NCI-H2196 treated with DMSO at 0.1 percent for 48 hours (cell line): ENCODE measurements around the gene GLG1.
"Not testable (repeated sequence)": the region's sequence is repeated elsewhere in the genome, so short reads cannot be mapped to it uniquely, and the experiment has no call there.

Experiments used
- DNase-seq: peaks from one replicate; lab custom pipeline; 2025; ENCODE audit not compliant: unreplicated experiment; lab: John Stamatoyannopoulos, UW

The GLG1 gene

GRCh38 chr16:74412775-74413390, 194.0 kb downstream of the GLG1 start:
- not testable (repeated sequence) for DNase-seq

- not testable (repeated sequence) for DNase-seq
Measured at GRCh38 chr16:74412138-74412774, 194.7 kb downstream of the GLG1 start.

DNA sequence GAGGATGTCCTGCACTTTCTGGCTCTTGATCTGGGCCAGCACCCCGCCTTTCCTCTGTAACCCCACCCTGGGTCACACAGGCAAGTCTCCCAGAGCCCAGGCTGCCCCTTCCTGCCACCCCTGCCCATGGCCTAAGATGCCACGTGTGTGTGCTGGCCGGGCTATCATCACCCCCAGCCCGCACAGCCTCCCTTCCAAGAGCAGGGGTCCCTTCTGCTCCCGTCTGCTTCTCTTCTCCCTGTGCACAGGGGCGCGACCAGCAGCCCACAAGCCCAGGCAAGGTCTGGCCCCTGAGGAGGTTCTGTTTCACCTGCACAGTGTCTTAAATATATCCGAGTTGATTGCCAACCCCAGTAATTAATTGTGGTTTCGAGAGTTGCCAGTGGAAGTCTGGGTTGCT, 195.9 kb downstream of the GLG1 start:
- DNase-seq: not testable (repeated sequence)

- not testable (repeated sequence) for DNase-seq
Measured at GRCh38 chr16:74410057-74410957, 196.6 kb downstream of the GLG1 start.

GRCh38 chr16:74409185-74409981, 197.5 kb downstream of the GLG1 start:
- not testable (repeated sequence) for DNase-seq

DNA sequence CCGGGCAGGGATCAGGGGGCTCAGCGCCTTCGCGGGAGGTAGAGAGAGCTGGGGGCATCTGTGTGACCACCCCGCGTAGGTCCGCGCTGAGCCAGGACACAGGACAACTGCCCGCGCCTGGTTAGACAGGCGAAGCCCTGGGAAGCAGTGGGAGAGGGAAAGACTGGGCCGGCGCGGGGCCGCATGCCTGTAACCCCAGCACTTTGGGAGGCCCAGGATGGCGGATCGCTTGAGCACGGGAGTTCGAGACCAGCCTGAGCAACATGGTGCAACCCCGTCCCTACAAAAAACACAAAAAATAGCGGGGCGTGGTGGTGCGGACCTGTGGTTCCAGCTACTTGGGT, 199.6 kb downstream of the GLG1 start:
- DNase-seq: not testable (repeated sequence)

GRCh38 chr16:74406600-74407361, 200.1 kb downstream of the GLG1 start:
- not testable (repeated sequence) for DNase-seq

DNA sequence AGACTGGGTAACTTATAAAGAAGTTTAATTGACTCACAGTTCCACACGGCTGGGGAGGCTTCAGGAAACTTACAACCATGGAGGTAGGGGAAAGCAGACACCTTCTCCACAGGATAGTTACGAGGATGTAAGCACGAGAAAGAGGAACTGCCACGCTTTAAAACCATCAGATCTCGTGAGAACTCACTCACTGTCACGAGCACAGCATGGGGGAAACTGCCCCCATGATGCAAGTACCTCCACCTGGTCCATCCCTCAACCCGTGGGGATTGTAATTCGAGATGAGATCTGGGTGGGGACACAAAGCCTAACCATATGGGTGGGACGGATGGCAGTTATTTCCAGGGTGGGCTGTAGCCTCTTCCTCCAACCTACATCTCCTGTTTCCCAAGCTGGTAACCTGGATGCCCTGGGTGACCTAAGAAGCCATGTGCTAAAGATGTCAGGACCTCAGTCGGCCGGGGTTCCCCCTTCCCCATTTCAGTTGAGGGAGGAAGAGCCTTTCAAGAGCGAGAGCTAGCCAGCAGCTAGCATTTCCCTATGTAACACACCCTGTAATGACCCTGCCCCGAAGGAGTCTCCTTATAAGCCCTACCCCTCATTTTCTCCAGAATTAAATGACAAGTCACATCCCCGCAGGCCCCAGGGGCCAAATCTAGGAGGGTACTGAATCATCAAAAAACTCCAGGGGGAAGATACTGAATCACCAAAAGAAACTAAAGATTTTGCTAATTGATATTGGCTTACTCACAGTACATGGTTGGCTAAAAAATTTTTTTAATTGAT, 202.6 kb downstream of the GLG1 start:
- DNase-seq: not testable (repeated sequence)

- DNase-seq: not testable (repeated sequence)
Measured at GRCh38 chr16:74400238-74400637, 206.7 kb downstream of the GLG1 start.

GRCh38 chr16:74398212-74398895, 208.6 kb downstream of the GLG1 start:
- DNase-seq: not testable (repeated sequence)
